GM12872 (cell line): Measurements from ENCODE around the gene KIF21B.

Experiments used
- CTCF ChIP-seq: IDR thresholded peaks from 3 replicates; pipeline ENCODE4 v1.5.1; 2011; ENCODE audit warnings: low read depth, mild to moderate bottlenecking, low read length, moderate library complexity; ENCODE audit not compliant: insufficient read depth

The KIF21B gene

GRCh38 chr1:201044119-201044518, 20.6 kb upstream of the KIF21B start:
- TF ChIP-seq CTCF: no peak

GRCh38 chr1:201042779-201043461, 19.4 kb upstream of the KIF21B start:
- peak; percentile 85 for TF ChIP-seq CTCF

GRCh38 chr1:201041011-201041410, 17.5 kb upstream of the KIF21B start:
- TF ChIP-seq CTCF: no peak

GRCh38 chr1:201039876-201040275, 16.4 kb upstream of the KIF21B start:
- TF ChIP-seq CTCF: no peak

- no peak for TF ChIP-seq CTCF
These were observed 15.9 kb upstream of the KIF21B start for GRCh38 chr1:201039418-201039817.

- TF ChIP-seq CTCF: no peak
These were observed 14.8 kb upstream of the KIF21B start for GRCh38 chr1:201038186-201038876.

- TF ChIP-seq CTCF: no peak
These were observed 12.8 kb upstream of the KIF21B start for GRCh38 chr1:201036188-201036842.
